ENCODE results near the gene EFCAB6. TPM values are rescaled to one million over a fixed set of nuclear protein-coding genes. Genes with fewer than 3 reads are reported as not detected.

EFCAB6 gene
- total RNA-seq, 1 donor from 2014 or later, result 7.0 TPM

- Mint-ChIP-seq H3K27me3 (peaks cover 8% of the 10 kb centered on the region), H3K36me3 (ENCODE audit: insufficient read depth) (no peaks in the 10 kb centered on the region), H3K9me3 (ENCODE audit: low read depth) (no peaks in the 10 kb centered on the region), H3K27ac (no peak overlapping the region), H3K4me3 (ENCODE audit: low read depth) (no peak overlapping the region), H3K4me1 (ENCODE audit: low read depth) (no peaks in the 10 kb centered on the region)
- no peak for DNase-seq (ENCODE audit: low spot score, unreplicated experiment)
- no peak for TF ChIP-seq CTCF (IDR thresholded peaks at IDR 0.05; ENCODE audit: unreplicated experiment)
These were observed 323.2 kb downstream of the EFCAB6 start for GRCh38 chr22:43488937-43489336.

GRCh38 chr22:43488031-43488866 is 323.9 kb downstream of the EFCAB6 start:
- Mint-ChIP-seq H3K27ac (peak overlapping the region; percentile 51), H3K27me3 (peaks cover 8% of the 10 kb centered on the region), H3K4me3 (ENCODE audit: low read depth) (no peak overlapping the region)

GRCh38 chr22:43487311-43488030 is 324.6 kb downstream of the EFCAB6 start:
- no peak for DNase-seq (ENCODE audit: low spot score, unreplicated experiment)
- Mint-ChIP-seq H3K4me3 (ENCODE audit: low read depth) (no peak overlapping the region), H3K36me3 (ENCODE audit: insufficient read depth) (no peaks in the 10 kb centered on the region), H3K4me1 (ENCODE audit: low read depth) (no peaks in the 10 kb centered on the region), H3K27me3 (peaks cover 8% of the 10 kb centered on the region), H3K27ac (no peak overlapping the region), H3K9me3 (ENCODE audit: low read depth) (no peaks in the 10 kb centered on the region)
- no peak for TF ChIP-seq CTCF (IDR thresholded peaks at IDR 0.05; ENCODE audit: unreplicated experiment)

More at GRCh38 chr22:43488031-43488866, 323.9 kb downstream of the EFCAB6 start:
- H3K9me3 Mint-ChIP-seq (ENCODE audit: low read depth), result no peaks in the 10 kb centered on the region
- no peaks in the 10 kb centered on the region for H3K36me3 Mint-ChIP-seq (ENCODE audit: insufficient read depth)
- no peaks in the 10 kb centered on the region for H3K4me1 Mint-ChIP-seq (ENCODE audit: low read depth)
- no peak for TF ChIP-seq CTCF (IDR thresholded peaks at IDR 0.05; ENCODE audit: unreplicated experiment)
- no peak for DNase-seq (ENCODE audit: low spot score, unreplicated experiment)

- no peak for DNase-seq (ENCODE audit: low spot score, unreplicated experiment)
- TF ChIP-seq CTCF (IDR thresholded peaks at IDR 0.05; ENCODE audit: unreplicated experiment), result no peak
- Mint-ChIP-seq H3K36me3 (ENCODE audit: insufficient read depth) (no peaks in the 10 kb centered on the region), H3K27ac (no peak overlapping the region), H3K9me3 (ENCODE audit: low read depth) (no peaks in the 10 kb centered on the region), H3K27me3 (peaks cover 17% of the 10 kb centered on the region), H3K4me3 (ENCODE audit: low read depth) (no peak overlapping the region), H3K4me1 (ENCODE audit: low read depth) (no peaks in the 10 kb centered on the region)
These were observed 326.5 kb downstream of the EFCAB6 start for GRCh38 chr22:43485502-43486089.

- no peak for DNase-seq (ENCODE audit: low spot score, unreplicated experiment)
- H3K4me3 Mint-ChIP-seq (ENCODE audit: low read depth), result no peak overlapping the region
- H3K36me3 Mint-ChIP-seq (ENCODE audit: insufficient read depth), result no peaks in the 10 kb centered on the region
- no peak overlapping the region for H3K27ac Mint-ChIP-seq
- TF ChIP-seq CTCF (IDR thresholded peaks at IDR 0.05; ENCODE audit: unreplicated experiment), result no peak
- H3K9me3 Mint-ChIP-seq (ENCODE audit: low read depth), result no peaks in the 10 kb centered on the region
- peaks cover 17% of the 10 kb centered on the region for H3K27me3 Mint-ChIP-seq
- no peaks in the 10 kb centered on the region for H3K4me1 Mint-ChIP-seq (ENCODE audit: low read depth)
These were observed 327.9 kb downstream of the EFCAB6 start for GRCh38 chr22:43484227-43484626.
